Activated CD8-positive, alpha-beta T cell treated with anti-CD3 and anti-CD28 coated beads for 36 hours (primary cell): ENCODE results near the gene ZFYVE21. TPM values are rescaled to one million over a fixed set of nuclear protein-coding genes. Genes with fewer than 3 reads are reported as not detected.

Source experiments
- ATAC-seq: fragments of 200-7000 bp; cut with Tn5 transposase; one replicate; pipeline ENCODE4 v1.10.0; 2021; ENCODE audit warnings: mild to moderate bottlenecking, moderate library complexity
- CTCF ChIA-PET: fragments of 350-600 bp; sonication (Branson Sonifier 250); formaldehyde crosslinking; loops from one replicate; lab custom pipeline; 2021; ENCODE audit warnings: antibody characterized with exemption; lab: Charles Lee
- POLR2A ChIA-PET: fragments of 350-600 bp; sonication (Branson Sonifier 250); formaldehyde crosslinking; loops from one replicate; lab custom pipeline; 2021; ENCODE audit warnings: antibody characterized with exemption; lab: Charles Lee
- DNase-seq: peaks from one replicate; pipeline ENCODE4 v3.0.0-alpha.2; 2020
- H3K27ac Mint-ChIP-seq: one replicate; pipeline ENCODE4 v1.8.0; 2021; ENCODE audit warnings: mild to moderate bottlenecking, mixed read lengths
- H3K27me3 Mint-ChIP-seq: one replicate; pipeline ENCODE4 v1.8.0; 2021; ENCODE audit warnings: mixed read lengths
- H3K36me3 Mint-ChIP-seq: one replicate; pipeline ENCODE4 v1.8.0; 2021; ENCODE audit warnings: low read depth, mixed read lengths
- H3K4me1 Mint-ChIP-seq: one replicate; pipeline ENCODE4 v1.8.0; 2021; ENCODE audit warnings: low read depth, mixed read lengths
- H3K4me3 Mint-ChIP-seq: one replicate; pipeline ENCODE4 v1.8.0; 2021; ENCODE audit warnings: mild to moderate bottlenecking, moderate library complexity, mixed read lengths
- H3K9me3 Mint-ChIP-seq: one replicate; pipeline ENCODE4 v1.8.0; 2021; ENCODE audit warnings: mixed read lengths
- intact Hi-C: fragments of 100-400 bp; cut with micrococcal nuclease; formaldehyde crosslinking; loops from one replicate; pipeline ENCODE4 v1.10.0; 2022
- total RNA-seq, 2 experiments: library from RNA; stranded (reverse); gene quantifications; one replicate each; pipeline ENCODE4 v1.2.3, GENCODE V29; 2021
- TF ChIP-seq, protein P1 (sequence below): fragments of 200-600 bp; IDR thresholded peaks from one replicate; pipeline ENCODE4 v1.8.0; 2022; ENCODE audit warnings: antibody characterized with exemption, mild to moderate bottlenecking

Gene ZFYVE21
- total RNA-seq, 2 experiments from 2014 or later, result 10.4 to 11.6 TPM

DNA sequence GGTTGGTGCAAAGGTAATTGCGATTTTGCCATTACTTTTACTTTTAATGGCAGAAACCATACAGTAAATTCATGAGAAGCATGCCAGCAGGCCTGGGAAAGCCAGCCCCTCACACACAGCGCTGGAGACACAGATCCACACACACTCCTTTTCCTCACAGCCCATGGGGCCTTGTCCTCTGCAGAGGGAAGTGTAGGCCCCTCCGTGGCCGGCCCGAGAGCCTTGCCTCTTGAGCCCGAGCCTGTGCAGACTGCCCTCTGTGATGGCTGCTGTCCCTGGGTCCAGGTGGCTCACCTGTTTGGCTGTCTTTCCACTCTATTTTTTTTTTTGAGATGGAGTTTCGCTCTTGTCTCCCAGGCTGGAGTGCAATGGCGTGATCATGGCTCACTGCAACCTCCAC, 39.7 kb upstream of the ZFYVE21 start:
- no peaks in the 10 kb centered on the region for H3K27me3 Mint-ChIP-seq
- DNase-seq (no peak), ATAC-seq (no peak)
- H3K4me1 Mint-ChIP-seq, result peaks cover 8% of the 10 kb centered on the region
- H3K27ac Mint-ChIP-seq, result no peak overlapping the region
- intact Hi-C loops, result loop anchor here (5.0 kb wide), 1 partner anchor 104 kb away; no protein-coding TSS in a partner anchor
- TF ChIP-seq, protein P1, sequence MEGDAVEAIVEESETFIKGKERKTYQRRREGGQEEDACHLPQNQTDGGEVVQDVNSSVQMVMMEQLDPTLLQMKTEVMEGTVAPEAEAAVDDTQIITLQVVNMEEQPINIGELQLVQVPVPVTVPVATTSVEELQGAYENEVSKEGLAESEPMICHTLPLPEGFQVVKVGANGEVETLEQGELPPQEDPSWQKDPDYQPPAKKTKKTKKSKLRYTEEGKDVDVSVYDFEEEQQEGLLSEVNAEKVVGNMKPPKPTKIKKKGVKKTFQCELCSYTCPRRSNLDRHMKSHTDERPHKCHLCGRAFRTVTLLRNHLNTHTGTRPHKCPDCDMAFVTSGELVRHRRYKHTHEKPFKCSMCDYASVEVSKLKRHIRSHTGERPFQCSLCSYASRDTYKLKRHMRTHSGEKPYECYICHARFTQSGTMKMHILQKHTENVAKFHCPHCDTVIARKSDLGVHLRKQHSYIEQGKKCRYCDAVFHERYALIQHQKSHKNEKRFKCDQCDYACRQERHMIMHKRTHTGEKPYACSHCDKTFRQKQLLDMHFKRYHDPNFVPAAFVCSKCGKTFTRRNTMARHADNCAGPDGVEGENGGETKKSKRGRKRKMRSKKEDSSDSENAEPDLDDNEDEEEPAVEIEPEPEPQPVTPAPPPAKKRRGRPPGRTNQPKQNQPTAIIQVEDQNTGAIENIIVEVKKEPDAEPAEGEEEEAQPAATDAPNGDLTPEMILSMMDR, result no peak
- no peaks in the 10 kb centered on the region for H3K9me3 Mint-ChIP-seq
- H3K36me3 Mint-ChIP-seq, result peaks cover 57% of the 10 kb centered on the region
- ChIA-PET POLR2A (no interaction called here), CTCF (no interaction called here)
- H3K4me3 Mint-ChIP-seq, result no peak overlapping the region

GRCh38 chr14:103676881-103677675, 38.5 kb upstream of the ZFYVE21 start:
- ChIA-PET CTCF (interaction anchor here (1.4 kb wide), 1 partner anchor 114 kb away, joined by 3 read pairs; no protein-coding TSS in a partner anchor), POLR2A (interaction anchor here (1.1 kb wide), 1 partner anchor 70 kb away, joined by 3 read pairs; no protein-coding TSS in a partner anchor)
- Mint-ChIP-seq H3K9me3 (no peaks in the 10 kb centered on the region), H3K27ac (no peak overlapping the region), H3K4me1 (peaks cover 8% of the 10 kb centered on the region), H3K36me3 (peaks cover 54% of the 10 kb centered on the region), H3K27me3 (no peaks in the 10 kb centered on the region), H3K4me3 (no peak overlapping the region)
- intact Hi-C loops, result loop anchor here (5.0 kb wide), 1 partner anchor 105 kb away; no protein-coding TSS in a partner anchor
- no peak for ATAC-seq
- DNase-seq, result no peak
- TF ChIP-seq, protein P1, result no peak

DNA sequence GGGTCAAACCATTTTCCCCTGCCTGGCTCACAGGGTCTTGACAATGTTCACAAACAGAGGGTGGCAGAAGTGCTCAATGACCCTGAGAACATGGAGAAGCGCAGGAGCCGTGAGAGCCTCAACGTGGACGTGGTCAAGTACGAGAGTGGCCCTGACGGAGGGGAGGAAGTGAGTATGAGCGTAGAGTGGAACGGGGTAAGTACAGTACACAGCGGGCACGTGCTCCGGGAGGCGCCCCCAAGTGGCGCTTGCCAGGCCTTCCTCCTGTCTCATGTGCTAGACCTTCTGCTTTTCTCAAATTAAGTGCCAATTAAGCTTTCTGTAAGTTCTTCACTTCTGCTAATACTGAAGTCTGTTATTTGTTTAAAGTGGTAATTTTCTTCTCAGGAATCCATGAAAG, 36.3 kb upstream of the ZFYVE21 start:
- no peaks in the 10 kb centered on the region for H3K27me3 Mint-ChIP-seq
- H3K27ac Mint-ChIP-seq, result peak overlapping the region; percentile 74
- intact Hi-C loops, result loop anchor here (5.0 kb wide), 1 partner anchor 107 kb away; no protein-coding TSS in a partner anchor
- H3K4me1 Mint-ChIP-seq, result peaks cover 8% of the 10 kb centered on the region
- peaks cover 44% of the 10 kb centered on the region for H3K36me3 Mint-ChIP-seq
- TF ChIP-seq, protein P1, result peak; percentile 57
- DNase-seq (peak; percentile 71), ATAC-seq (peak; percentile 92)
- no peaks in the 10 kb centered on the region for H3K9me3 Mint-ChIP-seq
- ChIA-PET CTCF (interaction anchor here (0.6 to 1.8 kb wide), 15 partner anchors 9 to 224 kb away, joined by 3 to 13 read pairs (median 4); no protein-coding TSS in a partner anchor), POLR2A (no interaction called here)
- H3K4me3 Mint-ChIP-seq, result no peak overlapping the region

DNA sequence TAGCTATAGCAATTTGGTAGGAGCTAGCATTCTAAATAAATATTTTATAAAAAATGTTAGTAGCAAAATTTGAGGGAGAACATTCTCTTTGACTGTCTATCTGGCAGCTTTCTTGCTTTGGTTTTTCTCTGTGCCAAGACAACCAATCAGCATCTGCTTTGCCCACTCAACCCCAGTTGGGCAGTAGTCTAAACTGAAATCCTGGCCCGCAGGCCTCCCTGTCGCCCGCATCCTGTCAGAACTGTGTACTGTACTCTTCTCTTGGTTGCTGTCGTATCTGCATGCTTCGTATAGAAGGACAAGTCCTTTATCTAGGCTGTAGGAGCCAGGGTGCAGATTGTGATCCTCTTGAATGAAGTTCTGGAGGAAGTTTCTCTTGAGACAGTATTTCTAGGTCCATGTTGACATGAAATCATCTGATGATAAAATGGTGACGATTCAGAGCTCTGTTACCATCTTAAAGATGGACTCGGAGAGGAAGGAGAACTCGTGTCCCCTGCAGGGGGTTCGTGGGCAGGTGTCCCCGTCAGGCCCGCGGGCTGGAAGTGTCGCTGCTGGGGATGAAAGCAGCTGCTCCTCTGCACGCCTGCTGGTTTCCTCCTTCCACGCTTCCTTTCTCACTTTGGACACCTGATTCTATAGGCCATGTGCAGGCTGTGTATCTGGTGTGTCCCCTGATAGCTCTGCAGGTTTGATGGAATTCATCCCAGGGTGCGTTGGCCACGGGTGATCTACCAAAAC, 34.9 kb upstream of the ZFYVE21 start:
- CTCF ChIA-PET, result interaction anchor here (0.8 to 1.8 kb wide), 14 partner anchors 8 to 220 kb away, joined by 3 to 13 read pairs (median 4); no protein-coding TSS in a partner anchor
- TF ChIP-seq, protein P1, result no peak
- no peaks in the 10 kb centered on the region for H3K9me3 Mint-ChIP-seq
- DNase-seq (no peak), ATAC-seq (no peak)
- intact Hi-C loops, result no loop called here
- H3K4me3 Mint-ChIP-seq, result no peak overlapping the region
- H3K36me3 Mint-ChIP-seq, result peaks cover 42% of the 10 kb centered on the region
- H3K4me1 Mint-ChIP-seq, result peaks cover 8% of the 10 kb centered on the region
- POLR2A ChIA-PET, result no interaction called here
- no peak overlapping the region for H3K27ac Mint-ChIP-seq
- H3K27me3 Mint-ChIP-seq, result no peaks in the 10 kb centered on the region
